ENCODE results near the gene MSH2. TPM values are rescaled to one million over a fixed set of nuclear protein-coding genes. Genes with fewer than 3 reads are reported as not detected.

The MSH2 gene
- total RNA-seq, 1 donor from 2014 or later = 56.5 TPM

DNA sequence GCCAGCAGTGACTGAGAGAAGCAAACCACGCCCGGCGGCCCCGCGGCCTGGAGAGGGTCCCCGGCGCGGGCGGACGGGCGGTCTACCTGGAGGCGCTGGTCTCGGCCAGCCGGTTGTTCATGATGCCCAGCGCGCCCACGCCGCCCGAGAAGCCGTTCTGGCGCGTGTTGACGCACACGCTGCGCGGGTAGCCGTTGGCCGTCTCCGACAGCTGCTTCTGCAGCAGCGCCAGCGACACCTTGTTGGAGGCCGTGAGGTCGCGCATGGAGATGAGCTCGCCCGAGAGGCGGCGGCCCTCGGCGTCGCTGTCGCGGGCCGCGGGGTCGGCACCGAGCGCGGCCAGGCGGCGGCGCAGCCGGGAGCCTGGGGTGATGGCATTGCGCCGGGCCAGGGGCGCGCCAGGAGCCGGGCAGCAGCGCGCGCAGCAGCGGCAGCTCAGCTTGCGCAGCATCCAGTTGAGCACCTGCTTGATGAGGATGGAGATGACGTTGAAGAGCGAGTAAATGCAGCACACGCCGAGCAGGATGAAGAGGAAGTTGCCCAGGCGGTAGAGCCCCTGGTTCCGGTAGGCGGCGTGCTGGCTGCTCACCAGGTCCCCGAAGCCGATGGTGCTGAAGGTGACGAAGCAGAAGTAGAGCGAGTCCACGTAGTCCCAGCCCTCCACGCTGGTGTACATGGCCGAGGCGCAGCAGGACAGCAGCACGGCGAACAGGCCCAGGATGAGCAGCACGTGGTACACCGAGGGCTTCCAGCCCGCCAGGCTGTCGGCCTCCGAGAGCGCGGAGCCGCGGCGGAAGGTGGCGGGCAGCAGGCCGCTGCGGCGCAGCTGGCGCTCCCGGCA is 118.1 kb downstream of the MSH2 start:
- no peaks in the 10 kb centered on the region for H3K9me3 Mint-ChIP-seq (ENCODE audit: unreplicated experiment)
- no peaks in the 10 kb centered on the region for H3K4me1 Mint-ChIP-seq (ENCODE audit: unreplicated experiment)
- peak; percentile 18 for DNase-seq (ENCODE audit: low spot score)
- H3K27ac Mint-ChIP-seq (ENCODE audit: unreplicated experiment) = no peak overlapping the region
- peaks cover 8% of the 10 kb centered on the region for H3K27me3 Mint-ChIP-seq (ENCODE audit: unreplicated experiment)
- H3K4me3 Mint-ChIP-seq (ENCODE audit: unreplicated experiment) = no peak overlapping the region
- TF ChIP-seq, protein P1, sequence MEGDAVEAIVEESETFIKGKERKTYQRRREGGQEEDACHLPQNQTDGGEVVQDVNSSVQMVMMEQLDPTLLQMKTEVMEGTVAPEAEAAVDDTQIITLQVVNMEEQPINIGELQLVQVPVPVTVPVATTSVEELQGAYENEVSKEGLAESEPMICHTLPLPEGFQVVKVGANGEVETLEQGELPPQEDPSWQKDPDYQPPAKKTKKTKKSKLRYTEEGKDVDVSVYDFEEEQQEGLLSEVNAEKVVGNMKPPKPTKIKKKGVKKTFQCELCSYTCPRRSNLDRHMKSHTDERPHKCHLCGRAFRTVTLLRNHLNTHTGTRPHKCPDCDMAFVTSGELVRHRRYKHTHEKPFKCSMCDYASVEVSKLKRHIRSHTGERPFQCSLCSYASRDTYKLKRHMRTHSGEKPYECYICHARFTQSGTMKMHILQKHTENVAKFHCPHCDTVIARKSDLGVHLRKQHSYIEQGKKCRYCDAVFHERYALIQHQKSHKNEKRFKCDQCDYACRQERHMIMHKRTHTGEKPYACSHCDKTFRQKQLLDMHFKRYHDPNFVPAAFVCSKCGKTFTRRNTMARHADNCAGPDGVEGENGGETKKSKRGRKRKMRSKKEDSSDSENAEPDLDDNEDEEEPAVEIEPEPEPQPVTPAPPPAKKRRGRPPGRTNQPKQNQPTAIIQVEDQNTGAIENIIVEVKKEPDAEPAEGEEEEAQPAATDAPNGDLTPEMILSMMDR (IDR thresholded peaks at IDR 0.05; ENCODE audit: unreplicated experiment) = no peak
- H3K36me3 Mint-ChIP-seq (ENCODE audit: low read depth, unreplicated experiment) = no peaks in the 10 kb centered on the region

DNA sequence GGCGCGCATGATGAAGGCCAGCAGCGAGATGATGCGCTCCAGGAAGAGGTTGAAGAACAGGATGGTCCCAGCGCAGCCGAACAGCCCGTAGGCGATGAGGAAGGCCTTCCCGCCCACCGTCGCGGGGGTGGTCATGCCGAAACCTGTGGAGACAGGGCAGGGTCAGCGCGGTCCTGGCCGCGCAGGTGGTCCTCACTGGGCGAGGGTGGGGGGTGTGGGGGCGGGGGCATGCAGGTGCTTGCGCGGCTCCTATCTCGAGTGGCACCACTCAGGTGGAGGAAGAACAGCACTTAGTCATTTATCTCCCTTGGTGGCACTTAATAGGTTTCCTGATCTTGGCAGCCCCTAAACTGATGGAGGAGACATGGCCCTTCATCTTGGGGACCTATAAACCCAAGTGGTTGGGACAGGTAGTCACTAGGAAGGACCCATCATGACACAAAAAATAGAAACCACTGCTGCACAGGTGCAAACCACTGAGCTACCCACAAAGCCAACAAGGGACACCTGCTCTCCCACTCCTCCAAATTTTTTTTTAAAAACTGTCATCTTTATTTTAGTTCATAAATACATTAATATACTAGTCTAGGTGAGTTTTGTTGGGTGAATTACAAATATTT is 118.8 kb downstream of the MSH2 start:
- no peak for DNase-seq (ENCODE audit: low spot score)
- Mint-ChIP-seq H3K27ac (ENCODE audit: unreplicated experiment) (no peak overlapping the region), H3K36me3 (ENCODE audit: low read depth, unreplicated experiment) (no peaks in the 10 kb centered on the region), H3K9me3 (ENCODE audit: unreplicated experiment) (no peaks in the 10 kb centered on the region), H3K27me3 (ENCODE audit: unreplicated experiment) (peaks cover 8% of the 10 kb centered on the region), H3K4me3 (ENCODE audit: unreplicated experiment) (no peak overlapping the region), H3K4me1 (ENCODE audit: unreplicated experiment) (no peaks in the 10 kb centered on the region)
- TF ChIP-seq, protein P1 (IDR thresholded peaks at IDR 0.05; ENCODE audit: unreplicated experiment) = no peak

DNA sequence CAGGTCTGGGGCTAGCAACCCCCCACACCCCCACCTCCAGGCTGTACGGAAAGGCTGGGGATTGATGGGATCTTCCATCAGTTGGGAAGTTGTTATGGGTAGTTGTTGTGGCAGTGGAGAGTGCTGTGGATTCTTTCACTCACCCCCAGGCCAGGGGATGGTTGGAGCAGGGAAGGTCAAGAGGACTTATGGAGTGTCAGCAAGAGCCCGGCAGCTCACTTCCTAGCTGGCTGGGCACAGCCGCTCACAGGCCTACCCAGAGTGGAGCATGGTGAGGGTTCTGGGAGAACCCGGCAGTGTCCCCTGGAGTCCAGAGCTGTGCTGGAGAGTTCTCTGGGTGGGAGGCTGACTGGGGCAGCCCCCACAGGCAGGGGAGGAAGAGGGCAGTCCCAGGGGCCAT is 122.2 kb downstream of the MSH2 start:
- H3K36me3 Mint-ChIP-seq (ENCODE audit: low read depth, unreplicated experiment) = no peaks in the 10 kb centered on the region
- H3K4me1 Mint-ChIP-seq (ENCODE audit: unreplicated experiment) = no peaks in the 10 kb centered on the region
- H3K27ac Mint-ChIP-seq (ENCODE audit: unreplicated experiment) = no peak overlapping the region
- H3K27me3 Mint-ChIP-seq (ENCODE audit: unreplicated experiment) = peaks cover 8% of the 10 kb centered on the region
- no peak for DNase-seq (ENCODE audit: low spot score)
- no peaks in the 10 kb centered on the region for H3K9me3 Mint-ChIP-seq (ENCODE audit: unreplicated experiment)
- H3K4me3 Mint-ChIP-seq (ENCODE audit: unreplicated experiment) = no peak overlapping the region
- TF ChIP-seq, protein P1 (IDR thresholded peaks at IDR 0.05; ENCODE audit: unreplicated experiment) = no peak

DNA sequence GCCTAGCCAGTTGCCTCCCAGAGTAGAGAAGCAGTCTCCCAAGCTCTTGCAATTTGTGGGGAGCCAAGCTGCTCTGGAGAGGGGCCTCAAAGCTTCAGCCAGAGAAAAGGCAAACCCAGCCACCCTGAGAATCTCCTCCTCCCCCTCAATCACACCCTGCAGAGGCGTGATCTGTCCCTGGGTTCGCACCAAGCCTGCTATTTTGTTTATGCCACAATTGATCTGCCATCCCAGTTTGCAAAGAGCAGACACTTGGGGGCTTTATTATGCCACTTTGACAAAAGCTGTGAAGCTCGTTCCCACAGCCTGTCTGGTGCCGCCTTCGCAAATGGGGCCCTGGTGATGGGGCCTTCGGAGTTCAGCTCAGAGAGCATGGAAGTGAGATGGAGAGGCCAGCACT is 125.5 kb downstream of the MSH2 start:
- DNase-seq (ENCODE audit: low spot score) = no peak
- Mint-ChIP-seq H3K27ac (ENCODE audit: unreplicated experiment) (no peak overlapping the region), H3K4me3 (ENCODE audit: unreplicated experiment) (no peak overlapping the region), H3K27me3 (ENCODE audit: unreplicated experiment) (peaks cover 7% of the 10 kb centered on the region), H3K4me1 (ENCODE audit: unreplicated experiment) (no peaks in the 10 kb centered on the region), H3K9me3 (ENCODE audit: unreplicated experiment) (no peaks in the 10 kb centered on the region), H3K36me3 (ENCODE audit: low read depth, unreplicated experiment) (no peaks in the 10 kb centered on the region)
- TF ChIP-seq, protein P1 (IDR thresholded peaks at IDR 0.05; ENCODE audit: unreplicated experiment) = no peak

DNA sequence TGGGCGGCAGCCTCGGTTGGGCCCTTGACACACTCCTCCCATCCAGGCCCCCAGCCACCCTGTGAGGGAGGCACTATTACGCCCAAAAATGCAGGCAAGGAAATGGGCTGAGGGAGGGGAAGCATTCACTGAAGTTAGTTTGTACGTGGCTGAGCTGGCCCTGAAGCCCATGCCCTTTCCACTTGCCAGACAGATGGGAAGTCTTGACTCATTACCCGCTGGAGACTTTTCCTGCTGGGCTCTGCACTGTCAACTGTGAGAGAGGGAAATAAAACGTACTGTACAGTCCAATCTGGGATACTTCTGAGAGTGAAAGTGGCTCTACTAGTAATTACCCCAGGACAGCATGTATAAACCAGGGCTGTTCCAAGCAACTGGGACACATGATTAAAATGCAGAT is 125.9 kb downstream of the MSH2 start:
- DNase-seq (ENCODE audit: low spot score) = no peak
- TF ChIP-seq, protein P1 (IDR thresholded peaks at IDR 0.05; ENCODE audit: unreplicated experiment) = no peak
- no peak overlapping the region for H3K27ac Mint-ChIP-seq (ENCODE audit: unreplicated experiment)
- no peaks in the 10 kb centered on the region for H3K4me1 Mint-ChIP-seq (ENCODE audit: unreplicated experiment)
- H3K4me3 Mint-ChIP-seq (ENCODE audit: unreplicated experiment) = no peak overlapping the region
- H3K27me3 Mint-ChIP-seq (ENCODE audit: unreplicated experiment) = peaks cover 7% of the 10 kb centered on the region
- no peaks in the 10 kb centered on the region for H3K36me3 Mint-ChIP-seq (ENCODE audit: low read depth, unreplicated experiment)
- H3K9me3 Mint-ChIP-seq (ENCODE audit: unreplicated experiment) = no peaks in the 10 kb centered on the region
